ENCODE results near the gene CCDC179.

CCDC179 gene

DNA sequence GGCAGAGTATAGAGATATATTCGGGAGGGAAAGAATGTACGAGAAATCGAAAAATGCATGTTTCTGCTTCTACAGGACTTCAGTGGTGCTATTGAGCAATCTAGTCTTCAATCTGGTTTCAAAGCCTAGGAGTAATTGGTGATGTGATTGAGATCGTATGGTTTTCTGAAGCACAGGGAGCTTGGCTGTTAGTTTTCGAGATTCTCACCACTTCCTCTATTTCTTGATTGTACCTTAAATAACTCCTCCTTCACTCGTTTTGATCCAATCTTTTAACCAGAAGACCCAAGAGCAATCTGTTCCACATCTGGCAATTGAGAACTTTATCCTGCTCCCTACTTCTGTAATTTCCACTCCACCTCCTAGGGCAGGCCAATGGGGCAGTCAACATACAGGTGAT, 518 bp downstream of the CCDC179 start:
- Histone ChIP-seq H3K36me3 (ENCODE audit: insufficient read depth, low read depth, low read length) (no peaks in the 10 kb centered on the region), H3K4me3 (ENCODE audit: low read length) (no peak overlapping the region), H3K4me1 (ENCODE audit: insufficient read depth, low read length) (peaks cover 2% of the 10 kb centered on the region; the same call in 1 of the 2 replicates), H3K27ac (ENCODE audit: low read length) (no peak overlapping the region), H3K9me3 (ENCODE audit: insufficient read depth, low read depth, low read length) (no peaks in the 10 kb centered on the region), H3K9ac (ENCODE audit: low read depth, low read length) (no peak overlapping the region), H3K27me3 (ENCODE audit: insufficient read depth, low read length) (no peaks in the 10 kb centered on the region)

DNA sequence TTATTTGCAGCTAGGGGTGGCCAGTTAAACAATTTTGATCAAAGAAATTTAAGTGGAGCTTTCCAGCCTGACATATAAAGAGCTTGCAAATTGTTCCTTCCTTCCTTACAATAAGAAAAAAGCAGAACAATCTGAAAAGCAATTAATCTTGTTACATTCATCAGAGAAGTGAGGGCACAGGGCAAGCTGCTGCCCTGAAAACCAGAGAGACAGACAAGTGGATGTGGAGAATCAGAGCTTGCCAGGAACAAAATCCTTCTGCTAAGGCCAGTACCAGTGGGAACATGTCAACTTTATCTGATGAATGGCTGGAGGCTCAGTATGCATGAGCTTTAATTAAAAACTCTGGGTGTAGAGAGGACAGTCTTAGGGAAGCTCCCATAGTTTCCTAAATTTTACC, 8.8 kb downstream of the CCDC179 start:
- H3K27me3 ChIP-seq (ENCODE audit: insufficient read depth, low read length), result no peaks in the 10 kb centered on the region
- H3K36me3 ChIP-seq (ENCODE audit: insufficient read depth, low read depth, low read length), result no peaks in the 10 kb centered on the region
- no peaks in the 10 kb centered on the region for H3K4me1 ChIP-seq (ENCODE audit: insufficient read depth, low read length)
- no peak overlapping the region for H3K4me3 ChIP-seq (ENCODE audit: low read length)
- H3K9ac ChIP-seq (ENCODE audit: low read depth, low read length), result no peak overlapping the region
- H3K27ac ChIP-seq (ENCODE audit: low read length), result no peak overlapping the region
- no peaks in the 10 kb centered on the region for H3K9me3 ChIP-seq (ENCODE audit: insufficient read depth, low read depth, low read length)

GRCh38 chr11:22846726-22847125, 13.5 kb downstream of the CCDC179 start:
- no peak overlapping the region for H3K9ac ChIP-seq (ENCODE audit: low read depth, low read length)
- no peaks in the 10 kb centered on the region; the same call in 1 of the 2 replicates for H3K9me3 ChIP-seq (ENCODE audit: insufficient read depth, low read depth, low read length)
- no peaks in the 10 kb centered on the region for H3K27me3 ChIP-seq (ENCODE audit: insufficient read depth, low read length)
- H3K36me3 ChIP-seq (ENCODE audit: insufficient read depth, low read depth, low read length), result no peaks in the 10 kb centered on the region
- no peaks in the 10 kb centered on the region for H3K4me1 ChIP-seq (ENCODE audit: insufficient read depth, low read length)
- H3K4me3 ChIP-seq (ENCODE audit: low read length), result no peak overlapping the region
- H3K27ac ChIP-seq (ENCODE audit: low read length), result no peak overlapping the region

DNA sequence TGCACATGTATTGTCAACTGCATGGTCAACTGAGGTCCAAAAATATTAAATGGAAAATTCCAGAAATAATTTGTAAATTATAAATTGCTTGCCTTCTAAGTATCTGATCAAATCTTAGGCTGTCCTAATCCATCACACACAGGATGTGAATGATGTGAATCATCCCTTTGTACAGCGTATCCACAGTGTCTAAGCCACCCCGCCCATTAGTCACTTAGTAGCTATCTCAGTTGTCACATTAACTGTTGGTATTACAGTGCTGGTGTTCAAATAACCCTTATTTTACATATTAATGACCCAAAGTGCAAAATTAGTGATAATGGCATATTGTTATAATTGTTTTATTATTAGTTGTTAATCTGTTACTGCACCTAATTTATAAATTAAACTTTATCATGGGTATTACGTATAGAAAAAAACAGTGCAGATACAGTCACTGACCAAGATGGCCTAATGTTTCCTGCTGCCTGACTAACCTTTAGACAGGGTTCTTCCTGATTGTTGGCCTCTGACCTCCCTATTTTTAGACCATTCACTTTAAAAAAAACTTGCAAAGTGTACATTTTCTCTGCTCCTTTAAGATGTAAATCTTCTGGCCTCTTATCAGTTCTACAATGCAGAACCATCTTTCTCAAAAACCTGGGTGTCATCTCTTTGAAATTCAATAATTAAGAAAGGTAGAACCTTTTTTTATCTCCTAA, 27.8 kb downstream of the CCDC179 start:
- no peak overlapping the region for H3K9ac ChIP-seq (ENCODE audit: low read depth, low read length)
- no peak overlapping the region for H3K4me3 ChIP-seq (ENCODE audit: low read length)
- H3K36me3 ChIP-seq (ENCODE audit: insufficient read depth, low read depth, low read length), result no peaks in the 10 kb centered on the region
- H3K27ac ChIP-seq (ENCODE audit: low read length), result no peak overlapping the region
- H3K27me3 ChIP-seq (ENCODE audit: insufficient read depth, low read length), result peaks cover 14% of the 10 kb centered on the region
- 0 out of 2 replicates have a peak, but pooled peaks cover 4% of the 10 kb centered on the region for H3K4me1 ChIP-seq (ENCODE audit: insufficient read depth, low read length)
- no peaks in the 10 kb centered on the region for H3K9me3 ChIP-seq (ENCODE audit: insufficient read depth, low read depth, low read length)

DNA sequence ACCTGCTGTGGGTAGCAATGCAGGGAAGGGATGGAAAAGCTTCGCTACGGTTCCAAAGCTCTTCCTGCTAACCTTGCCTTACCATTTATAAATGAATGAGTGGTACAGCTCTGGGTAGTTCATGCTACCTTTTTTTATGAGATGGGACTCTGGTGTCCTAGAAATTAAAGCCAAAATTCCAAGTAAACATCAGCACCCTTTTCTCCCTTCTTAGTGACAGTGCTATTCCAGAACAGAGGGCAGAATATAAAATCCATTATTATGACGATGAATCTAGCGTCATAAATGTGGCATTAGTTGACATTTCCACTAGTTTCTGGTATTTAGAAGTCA, 30.2 kb downstream of the CCDC179 start:
- Histone ChIP-seq H3K4me3 (ENCODE audit: low read length) (peak overlapping the region; percentile 43; the same call in 1 of the 2 replicates), H3K27ac (ENCODE audit: low read length) (no peak overlapping the region), H3K27me3 (ENCODE audit: insufficient read depth, low read length) (peaks cover 14% of the 10 kb centered on the region), H3K4me1 (ENCODE audit: insufficient read depth, low read length) (0 out of 2 replicates have a peak, but pooled peaks cover 4% of the 10 kb centered on the region), H3K9me3 (ENCODE audit: insufficient read depth, low read depth, low read length) (no peaks in the 10 kb centered on the region), H3K9ac (ENCODE audit: low read depth, low read length) (no peak overlapping the region), H3K36me3 (ENCODE audit: insufficient read depth, low read depth, low read length) (peaks cover 5% of the 10 kb centered on the region; the same call in 1 of the 2 replicates)

DNA sequence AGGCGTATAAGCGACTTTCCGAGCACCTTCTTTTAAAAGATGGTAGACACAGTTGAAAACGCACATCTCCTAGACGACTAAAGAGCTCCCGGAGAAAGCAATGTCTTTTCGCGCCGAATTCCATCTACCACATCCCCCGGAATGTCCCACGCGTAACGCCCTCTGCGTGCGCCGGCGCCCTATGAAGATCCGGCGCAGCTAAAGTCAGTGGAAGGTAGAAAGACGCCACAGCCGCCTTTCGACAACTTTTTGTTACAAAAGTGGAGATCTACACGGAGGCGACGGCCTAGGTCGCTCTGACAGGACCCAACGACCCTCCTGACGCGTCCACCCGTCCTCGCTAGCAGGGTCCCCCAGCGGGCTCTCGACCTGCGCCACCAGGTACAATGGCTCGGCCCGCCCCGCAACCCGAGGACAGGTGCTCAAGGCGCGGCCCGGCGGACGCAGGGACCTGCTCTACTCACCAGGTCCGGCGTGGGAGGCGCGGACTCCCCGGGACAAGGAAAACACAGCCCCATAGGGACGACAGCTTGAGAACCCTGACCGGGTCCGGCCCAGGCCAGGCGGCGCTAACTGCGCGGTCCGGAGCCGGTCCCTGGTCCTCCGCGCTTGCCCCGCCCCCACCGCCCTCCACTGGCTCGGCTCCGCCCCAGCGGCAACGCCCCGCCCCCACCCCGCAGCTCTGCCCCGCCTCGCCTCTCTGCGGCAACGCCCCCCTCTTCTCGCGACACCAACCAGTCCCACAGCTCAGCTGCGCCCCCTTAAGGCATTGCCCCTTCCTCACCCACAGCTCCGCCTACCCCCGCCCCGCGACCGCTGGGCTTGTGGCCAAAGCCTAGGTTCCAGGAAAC, 30.8 kb downstream of the CCDC179 start, which contains the start of gene SVIP:
Gene SVIP, minus strand, starts transcription at position 571 of the 851 bp plus-strand sequence. Its CDS starts 53 bp downstream, at position 518.
- no peak within 1 kb of the TSS for H3K27ac ChIP-seq (ENCODE audit: low read length)
- H3K4me1 ChIP-seq (ENCODE audit: insufficient read depth, low read length), result 0 out of 2 replicates have a peak, but pooled peaks cover 4% of the 10 kb centered on the region

DNA sequence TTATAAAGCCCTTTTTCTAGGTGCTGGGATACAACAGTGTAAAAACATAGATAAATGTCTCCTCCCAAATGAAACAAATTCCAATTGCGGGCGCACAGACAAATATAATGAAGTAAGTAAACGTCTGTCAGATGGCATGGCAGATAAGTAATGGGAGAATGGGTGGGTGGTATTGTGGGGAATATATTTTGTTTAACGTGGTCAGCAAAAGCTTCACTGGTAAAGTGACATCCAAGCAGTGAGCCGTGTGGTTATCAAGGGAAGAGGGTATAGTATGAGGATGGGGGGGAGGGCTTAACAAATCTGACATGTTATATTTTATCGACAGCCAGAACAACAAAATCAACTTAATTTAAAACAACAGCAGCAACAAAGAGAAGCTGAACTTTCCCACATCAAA, 31.9 kb downstream of the CCDC179 start:
- Histone ChIP-seq H3K4me3 (ENCODE audit: low read length) (peak overlapping the region; percentile 91), H3K9ac (ENCODE audit: low read depth, low read length) (no peak overlapping the region)

More for the DNA sequence above, 30.8 kb downstream of the CCDC179 start, which contains the start of gene SVIP:
- H3K27me3 ChIP-seq (ENCODE audit: insufficient read depth, low read length), result peaks cover 14% of the 10 kb centered on the region
- H3K36me3 ChIP-seq (ENCODE audit: insufficient read depth, low read depth, low read length), result peaks cover 5% of the 10 kb centered on the region; the same call in 1 of the 2 replicates
- peak within 1 kb of the TSS; percentile 61; the same call in 1 of the 2 replicates for H3K9ac ChIP-seq (ENCODE audit: low read depth, low read length)
- peak within 1 kb of the TSS; percentile 91 for H3K4me3 ChIP-seq (ENCODE audit: low read length)
- no peaks in the 10 kb centered on the region for H3K9me3 ChIP-seq (ENCODE audit: insufficient read depth, low read depth, low read length)

GRCh38 chr11:22822203-22822602, 38.1 kb downstream of the CCDC179 start:
- Histone ChIP-seq H3K9me3 (ENCODE audit: insufficient read depth, low read depth, low read length) (no peaks in the 10 kb centered on the region), H3K27ac (ENCODE audit: low read length) (no peak overlapping the region), H3K4me1 (ENCODE audit: insufficient read depth, low read length) (no peaks in the 10 kb centered on the region), H3K27me3 (ENCODE audit: insufficient read depth, low read length) (no peaks in the 10 kb centered on the region), H3K4me3 (ENCODE audit: low read length) (no peak overlapping the region), H3K9ac (ENCODE audit: low read depth, low read length) (no peak overlapping the region), H3K36me3 (ENCODE audit: insufficient read depth, low read depth, low read length) (peaks cover 13% of the 10 kb centered on the region)

More for the DNA sequence above, 31.9 kb downstream of the CCDC179 start:
- no peak overlapping the region for H3K27ac ChIP-seq (ENCODE audit: low read length)
- no peaks in the 10 kb centered on the region for H3K9me3 ChIP-seq (ENCODE audit: insufficient read depth, low read depth, low read length)
- peaks cover 7% of the 10 kb centered on the region for H3K36me3 ChIP-seq (ENCODE audit: insufficient read depth, low read depth, low read length)
- peaks cover 14% of the 10 kb centered on the region for H3K27me3 ChIP-seq (ENCODE audit: insufficient read depth, low read length)
- 0 out of 2 replicates have a peak, but pooled peaks cover 4% of the 10 kb centered on the region for H3K4me1 ChIP-seq (ENCODE audit: insufficient read depth, low read length)

GRCh38 chr11:22809893-22810292, 50.4 kb downstream of the CCDC179 start:
- peaks cover under 1% of the 10 kb centered on the region; the same call in 1 of the 2 replicates for H3K4me1 ChIP-seq (ENCODE audit: insufficient read depth, low read length)
- no peak overlapping the region for H3K27ac ChIP-seq (ENCODE audit: low read length)
- H3K36me3 ChIP-seq (ENCODE audit: insufficient read depth, low read depth, low read length), result no peaks in the 10 kb centered on the region
- no peak overlapping the region for H3K4me3 ChIP-seq (ENCODE audit: low read length)
- H3K9ac ChIP-seq (ENCODE audit: low read depth, low read length), result no peak overlapping the region
- H3K9me3 ChIP-seq (ENCODE audit: insufficient read depth, low read depth, low read length), result peaks cover 7% of the 10 kb centered on the region
- no peaks in the 10 kb centered on the region for H3K27me3 ChIP-seq (ENCODE audit: insufficient read depth, low read length)

DNA sequence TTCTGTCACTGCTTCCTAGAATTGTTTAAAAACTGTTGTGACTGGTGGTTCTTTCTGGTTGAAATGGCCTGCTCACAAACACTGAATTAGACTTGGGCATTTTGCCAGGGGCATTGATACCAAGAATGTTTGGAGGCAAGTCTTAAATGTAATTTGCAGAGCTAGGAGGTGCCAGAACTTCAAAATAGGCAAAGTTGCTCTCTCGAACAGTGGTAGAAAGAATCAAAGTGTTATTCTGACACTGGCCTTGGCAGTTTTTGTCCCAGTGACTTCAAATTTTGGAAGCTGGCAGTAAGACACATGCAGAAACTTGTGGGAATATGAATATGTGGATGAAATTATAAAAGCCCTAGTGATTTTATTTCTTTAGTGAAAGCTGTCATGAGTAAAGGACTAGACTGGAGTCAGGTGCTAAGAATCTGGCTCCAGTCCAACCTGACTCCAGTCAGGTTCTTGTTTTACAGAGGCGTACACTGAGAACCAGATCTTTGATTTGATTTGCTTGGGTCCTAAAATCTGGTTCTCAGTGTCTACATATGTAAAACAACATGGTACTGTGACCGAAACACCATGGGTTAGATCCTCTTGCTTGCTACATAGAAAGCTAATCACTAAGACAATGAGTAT, 51.6 kb downstream of the CCDC179 start:
- H3K4me3 ChIP-seq (ENCODE audit: low read length), result no peak overlapping the region
- peaks cover 7% of the 10 kb centered on the region for H3K9me3 ChIP-seq (ENCODE audit: insufficient read depth, low read depth, low read length)
- H3K27me3 ChIP-seq (ENCODE audit: insufficient read depth, low read length), result no peaks in the 10 kb centered on the region
- peaks cover 7% of the 10 kb centered on the region; the same call in 1 of the 2 replicates for H3K4me1 ChIP-seq (ENCODE audit: insufficient read depth, low read length)
- H3K36me3 ChIP-seq (ENCODE audit: insufficient read depth, low read depth, low read length), result no peaks in the 10 kb centered on the region
- H3K9ac ChIP-seq (ENCODE audit: low read depth, low read length), result no peak overlapping the region
- H3K27ac ChIP-seq (ENCODE audit: low read length), result no peak overlapping the region

DNA sequence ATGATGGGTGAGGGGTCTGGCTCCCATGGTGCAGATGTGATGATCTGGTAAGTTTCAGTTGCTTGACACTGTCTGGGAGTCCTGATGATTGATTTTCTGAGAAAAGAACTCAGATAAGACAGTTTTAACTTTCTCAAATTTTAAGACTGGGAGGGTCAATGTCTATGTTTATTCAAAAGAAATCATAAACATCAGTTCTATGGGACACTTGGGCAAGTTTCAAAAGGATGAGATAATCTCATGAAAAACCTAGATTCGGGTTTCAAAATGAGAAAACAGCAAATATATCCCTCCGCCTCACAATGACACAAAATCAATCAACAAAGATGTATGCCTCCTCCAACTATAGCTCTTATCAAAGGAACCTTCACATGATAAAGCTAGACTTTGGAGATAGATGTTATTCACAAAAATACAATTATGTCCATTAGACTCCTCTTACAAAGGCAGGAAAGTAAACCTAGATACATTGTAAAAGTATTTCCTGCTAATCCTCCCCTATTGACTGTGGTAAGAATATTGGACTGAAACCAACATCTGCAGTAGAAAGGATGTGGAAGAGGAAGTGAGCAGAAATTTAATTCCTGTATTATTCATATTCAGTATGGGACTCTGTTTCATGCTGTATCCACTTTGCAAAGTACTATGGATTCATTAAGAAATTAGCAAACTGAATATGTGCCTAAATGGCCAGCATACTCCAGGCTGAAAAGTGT, 52.3 kb downstream of the CCDC179 start:
- no peak overlapping the region for H3K4me3 ChIP-seq (ENCODE audit: low read length)
- peaks cover 7% of the 10 kb centered on the region; the same call in 1 of the 2 replicates for H3K4me1 ChIP-seq (ENCODE audit: insufficient read depth, low read length)
- H3K9me3 ChIP-seq (ENCODE audit: insufficient read depth, low read depth, low read length), result peaks cover 7% of the 10 kb centered on the region
- no peak overlapping the region for H3K9ac ChIP-seq (ENCODE audit: low read depth, low read length)
- no peaks in the 10 kb centered on the region for H3K27me3 ChIP-seq (ENCODE audit: insufficient read depth, low read length)
- H3K36me3 ChIP-seq (ENCODE audit: insufficient read depth, low read depth, low read length), result no peaks in the 10 kb centered on the region
- no peak overlapping the region for H3K27ac ChIP-seq (ENCODE audit: low read length)
